ENCODE results near the gene CHCHD1. TPM values are rescaled to one million over a fixed set of nuclear protein-coding genes. Genes with fewer than 3 reads are reported as not detected.
A peak's percentile ranks its signal among the peaks of the same experiment; 100 is the strongest.

CHCHD1 gene
- total RNA-seq, 1 donor from 2014 or later = 23.1 TPM

GRCh38 chr10:73780301-73780700, 1.5 kb upstream of the CHCHD1 start:
- peak overlapping the region; percentile 99 for H3K27ac Mint-ChIP-seq
- H3K9me3 Mint-ChIP-seq = no peaks in the 10 kb centered on the region
- H3K4me3 Mint-ChIP-seq = peak overlapping the region; percentile 99
- TF ChIP-seq CTCF (IDR thresholded peaks at IDR 0.05; ENCODE audit: unreplicated experiment) = no peak
- no peak for DNase-seq (ENCODE audit: low spot score in 2 of 2, unreplicated experiment in 2 of 2)
- peaks cover 46% of the 10 kb centered on the region for H3K4me1 Mint-ChIP-seq
- H3K27me3 Mint-ChIP-seq (ENCODE audit: low read depth) = no peaks in the 10 kb centered on the region
- H3K36me3 Mint-ChIP-seq = peaks cover 9% of the 10 kb centered on the region

- Mint-ChIP-seq H3K27me3 (ENCODE audit: low read depth) (no peaks in the 10 kb centered on the region), H3K36me3 (peaks cover 4% of the 10 kb centered on the region), H3K27ac (peak overlapping the region; percentile 99), H3K9me3 (no peaks in the 10 kb centered on the region), H3K4me3 (peak overlapping the region; percentile 99), H3K4me1 (peaks cover 39% of the 10 kb centered on the region)
- TF ChIP-seq CTCF (IDR thresholded peaks at IDR 0.05; ENCODE audit: unreplicated experiment) = no peak
- no peak for DNase-seq (ENCODE audit: low spot score in 2 of 2, unreplicated experiment in 2 of 2)
Observed at GRCh38 chr10:73780966-73781365, 882 bp upstream of the CHCHD1 start.

GRCh38 chr10:73781548-73781878, 335 bp upstream of the CHCHD1 start:
- peak overlapping the region; percentile 99 for H3K27ac Mint-ChIP-seq

GRCh38 chr10:73782749-73783085, 869 bp downstream of the CHCHD1 start:
- no peaks in the 10 kb centered on the region for H3K36me3 Mint-ChIP-seq
- DNase-seq (ENCODE audit: low spot score in 2 of 2, unreplicated experiment in 2 of 2) = no peak
- no peak for TF ChIP-seq CTCF (IDR thresholded peaks at IDR 0.05; ENCODE audit: unreplicated experiment)
- peaks cover 52% of the 10 kb centered on the region for H3K4me1 Mint-ChIP-seq
- H3K27ac Mint-ChIP-seq = peak overlapping the region; percentile 99
- H3K27me3 Mint-ChIP-seq (ENCODE audit: low read depth) = no peaks in the 10 kb centered on the region
- no peaks in the 10 kb centered on the region for H3K9me3 Mint-ChIP-seq
- peak overlapping the region; percentile 99 for H3K4me3 Mint-ChIP-seq

More at GRCh38 chr10:73781548-73781878, 335 bp upstream of the CHCHD1 start:
- Mint-ChIP-seq H3K9me3 (no peaks in the 10 kb centered on the region), H3K27me3 (ENCODE audit: low read depth) (no peaks in the 10 kb centered on the region), H3K4me3 (peak overlapping the region; percentile 99), H3K36me3 (peaks cover 3% of the 10 kb centered on the region), H3K4me1 (peaks cover 45% of the 10 kb centered on the region)
- DNase-seq (ENCODE audit: low spot score in 2 of 2, unreplicated experiment in 2 of 2) = no peak
- TF ChIP-seq CTCF (IDR thresholded peaks at IDR 0.05; ENCODE audit: unreplicated experiment) = no peak

DNA sequence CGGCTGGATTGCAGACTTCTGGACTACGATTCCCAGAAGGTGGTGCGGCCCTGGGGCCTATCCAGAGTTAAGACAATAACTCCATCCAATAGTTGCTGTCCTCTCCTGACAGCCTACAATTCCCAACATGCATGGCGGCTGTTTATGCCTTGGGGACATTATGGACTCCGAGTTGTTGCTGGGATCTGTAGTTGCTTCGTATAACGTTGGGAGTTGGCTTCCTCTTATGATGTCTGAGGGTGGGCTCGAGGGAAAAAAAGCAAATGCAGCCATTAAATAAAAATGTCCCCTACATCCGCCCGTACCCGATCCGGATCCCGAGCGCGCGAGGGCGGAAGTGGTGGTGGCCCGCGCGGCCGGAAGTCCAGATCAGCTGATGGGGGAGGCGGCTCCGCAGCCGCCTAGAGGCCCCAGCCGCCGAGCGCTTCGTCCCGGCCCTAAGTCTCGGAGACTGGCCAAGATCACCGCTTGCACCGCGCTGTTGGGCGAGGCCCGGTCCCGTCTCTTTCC, 3.4 kb downstream of the CHCHD1 start, which contains the start of gene ZSWIM8:
Gene ZSWIM8 (plus strand): TSS at position 396 of the 510 bp plus-strand sequence. CDS start 273 bp downstream, outside the sequence.
- peaks cover 48% of the 10 kb centered on the region for H3K4me1 Mint-ChIP-seq
- no peaks in the 10 kb centered on the region for H3K9me3 Mint-ChIP-seq
- no peaks in the 10 kb centered on the region for H3K27me3 Mint-ChIP-seq (ENCODE audit: low read depth)
- peak within 1 kb of the TSS; percentile 98 for H3K27ac Mint-ChIP-seq
- DNase-seq (ENCODE audit: low spot score in 2 of 2, unreplicated experiment in 2 of 2) = peak; percentile 65 to 83
- TF ChIP-seq CTCF (IDR thresholded peaks at IDR 0.05; ENCODE audit: unreplicated experiment) = no peak
- peaks cover 11% of the 10 kb centered on the region for H3K36me3 Mint-ChIP-seq
- peak within 1 kb of the TSS; percentile 99 for H3K4me3 Mint-ChIP-seq
